ENCODE data around the gene PRKCA.

- TF ChIP-seq CTCF (IDR thresholded peaks at IDR 0.05) (no peak), POLR2A (IDR thresholded peaks at IDR 0.05; ENCODE audit: low read depth) (no peak), EP300 (IDR thresholded peaks at IDR 0.05) (no peak)
Observed at GRCh38 chr17:66458782-66459181, 156.4 kb downstream of the PRKCA start.
